Colon (tissue), 2 donors: Measurements from ENCODE around the gene CFAP65.

ENCODE experiments used
- FAIRE-seq: peaks from 2 replicates; lab custom pipeline; 2012; peaks lifted over from hg19 to GRCh38; lab: Jason Lieb, UNC
- donor health status: control.
- donor health status: control.

Gene CFAP65

DNA sequence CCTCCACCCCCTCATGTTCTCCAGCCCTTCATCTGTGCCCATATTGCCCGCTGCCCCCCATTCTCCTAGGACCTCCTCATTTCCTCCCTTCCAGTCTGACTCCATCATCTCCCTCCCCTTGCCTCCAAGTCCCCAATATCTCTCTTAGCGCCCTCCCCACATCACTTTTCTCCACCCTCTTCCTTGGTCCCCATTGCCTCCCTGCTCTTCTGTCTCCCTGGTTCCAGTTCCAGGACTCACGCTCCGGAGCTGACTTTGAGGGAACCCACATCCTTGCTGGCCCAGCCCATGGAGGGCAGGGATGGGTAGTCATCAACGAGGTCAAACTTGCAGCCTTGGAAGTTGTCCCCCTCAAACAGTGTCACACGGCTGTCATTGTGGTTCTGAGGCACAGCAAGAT lies 50.7 kb downstream of the CFAP65 start:
- FAIRE-seq: no peak

DNA sequence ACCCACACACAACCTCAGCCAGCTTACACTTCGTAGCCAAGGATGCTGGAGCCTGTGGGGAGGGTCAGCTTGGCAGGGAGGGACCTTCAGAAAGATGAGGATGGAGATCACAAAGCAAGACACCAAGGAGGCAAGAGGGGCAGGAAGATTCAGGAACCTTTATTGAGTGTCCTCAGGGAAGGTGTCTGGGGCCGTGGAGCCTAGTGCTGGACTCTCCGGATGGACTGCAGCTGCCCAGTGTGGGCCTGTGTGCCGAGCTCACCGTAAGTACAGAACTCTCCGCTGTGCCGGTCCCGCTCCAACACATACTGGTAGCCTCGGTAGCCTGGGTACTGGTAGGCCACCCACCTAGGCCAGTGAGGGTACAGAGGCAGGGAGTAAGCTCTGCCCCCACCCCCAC lies 51.3 kb downstream of the CFAP65 start:
- no peak for FAIRE-seq

- no peak for FAIRE-seq
Measured at GRCh38 chr2:218988650-218989049, 52.7 kb downstream of the CFAP65 start.

- no peak for FAIRE-seq
Measured at GRCh38 chr2:218988164-218988563, 53.2 kb downstream of the CFAP65 start.

- FAIRE-seq: no peak
Measured at GRCh38 chr2:218986148-218986761, 55.1 kb downstream of the CFAP65 start.

GRCh38 chr2:218985325-218986091 lies 55.8 kb downstream of the CFAP65 start:
- no peak for FAIRE-seq

GRCh38 chr2:218985021-218985324 lies 56.3 kb downstream of the CFAP65 start, which contains the start of gene FEV:
Gene FEV (minus strand): TSS chr2:218985184. CDS start chr2:218985075, 109 bp downstream.
- FAIRE-seq: no peak

- no peak for FAIRE-seq
Measured at GRCh38 chr2:218984239-218985020, 56.9 kb downstream of the CFAP65 start.

GRCh38 chr2:218983934-218984238 lies 57.4 kb downstream of the CFAP65 start:
- no peak for FAIRE-seq

DNA sequence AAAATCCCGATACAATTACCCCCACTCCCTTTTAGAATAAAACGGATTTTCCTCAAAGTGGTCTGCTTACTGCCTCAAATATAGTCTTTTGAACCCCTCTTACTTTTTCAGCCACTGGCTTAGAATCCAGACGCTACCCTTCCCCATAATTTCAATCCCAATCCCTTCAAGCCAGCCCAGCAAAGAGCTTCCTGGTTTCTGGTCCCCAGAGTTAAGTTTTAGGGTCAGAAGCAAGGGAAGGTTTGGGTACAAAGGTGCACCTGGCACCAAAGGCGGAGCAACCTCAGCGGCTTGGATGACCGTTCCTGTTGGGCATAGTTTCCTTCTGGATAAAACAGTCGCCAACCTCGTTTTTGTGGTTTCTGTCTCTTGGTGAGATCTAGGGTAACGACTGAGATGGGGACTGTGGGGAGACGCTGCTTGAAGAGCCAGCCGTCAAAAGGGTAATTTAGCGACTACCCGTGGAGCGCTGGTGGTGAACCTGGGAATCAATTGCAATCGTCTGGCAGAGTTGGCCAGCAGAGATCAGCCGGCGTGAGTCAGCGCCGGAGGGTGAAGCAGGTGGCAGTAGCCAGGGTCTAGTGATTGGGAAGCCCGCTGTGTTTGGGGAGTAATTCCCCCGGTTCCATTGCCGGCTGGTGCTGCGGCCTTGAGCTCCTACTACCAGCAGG lies 57.9 kb downstream of the CFAP65 start:
- no peak for FAIRE-seq

- no peak for FAIRE-seq
Measured at GRCh38 chr2:218982586-218983262, 58.6 kb downstream of the CFAP65 start.

DNA sequence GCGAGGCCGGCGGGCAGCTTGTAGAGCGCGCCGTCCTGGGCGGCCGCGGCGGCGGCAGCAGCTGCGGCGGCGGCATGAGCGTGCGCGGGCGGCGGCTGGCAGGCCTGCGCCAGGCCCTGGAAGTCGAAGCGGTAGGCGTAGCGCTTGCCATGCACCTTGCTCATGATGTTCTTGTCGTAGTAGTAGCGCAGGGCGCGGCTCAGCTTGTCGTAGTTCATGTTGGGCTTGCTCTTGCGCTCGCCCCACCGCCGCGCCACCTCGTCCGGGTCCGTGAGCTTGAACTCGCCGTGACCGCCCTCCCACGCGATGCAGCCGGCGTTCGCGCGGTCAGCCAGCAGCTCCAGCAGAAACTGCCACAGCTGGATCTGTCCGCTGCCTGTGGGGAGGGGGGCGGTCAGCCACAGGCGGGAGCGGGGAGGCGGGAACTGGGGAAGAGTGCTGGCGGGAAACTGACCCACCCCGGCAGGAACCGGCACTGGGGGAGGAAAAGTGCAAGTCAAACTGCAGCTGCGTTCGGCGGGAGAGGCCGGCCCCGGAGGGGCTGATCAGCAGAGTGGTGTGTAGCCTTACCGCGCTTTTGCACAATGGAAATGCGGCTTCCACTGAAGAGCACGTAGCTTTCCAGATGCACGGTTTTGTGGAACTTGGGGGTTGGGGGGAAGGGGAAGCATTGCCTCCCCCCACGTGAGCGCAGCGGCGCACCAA lies 59.3 kb downstream of the CFAP65 start:
- FAIRE-seq: no peak

- FAIRE-seq: no peak
Measured at GRCh38 chr2:218981390-218981880, 59.9 kb downstream of the CFAP65 start.

- FAIRE-seq: no peak
Measured at GRCh38 chr2:218980735-218981389, 60.5 kb downstream of the CFAP65 start.

GRCh38 chr2:218979846-218980734 lies 61.2 kb downstream of the CFAP65 start:
- no peak for FAIRE-seq

- FAIRE-seq: no peak
Measured at GRCh38 chr2:218975060-218975777, 66.1 kb downstream of the CFAP65 start.

- FAIRE-seq: no peak
Measured at GRCh38 chr2:218970894-218971293, 70.4 kb downstream of the CFAP65 start.

DNA sequence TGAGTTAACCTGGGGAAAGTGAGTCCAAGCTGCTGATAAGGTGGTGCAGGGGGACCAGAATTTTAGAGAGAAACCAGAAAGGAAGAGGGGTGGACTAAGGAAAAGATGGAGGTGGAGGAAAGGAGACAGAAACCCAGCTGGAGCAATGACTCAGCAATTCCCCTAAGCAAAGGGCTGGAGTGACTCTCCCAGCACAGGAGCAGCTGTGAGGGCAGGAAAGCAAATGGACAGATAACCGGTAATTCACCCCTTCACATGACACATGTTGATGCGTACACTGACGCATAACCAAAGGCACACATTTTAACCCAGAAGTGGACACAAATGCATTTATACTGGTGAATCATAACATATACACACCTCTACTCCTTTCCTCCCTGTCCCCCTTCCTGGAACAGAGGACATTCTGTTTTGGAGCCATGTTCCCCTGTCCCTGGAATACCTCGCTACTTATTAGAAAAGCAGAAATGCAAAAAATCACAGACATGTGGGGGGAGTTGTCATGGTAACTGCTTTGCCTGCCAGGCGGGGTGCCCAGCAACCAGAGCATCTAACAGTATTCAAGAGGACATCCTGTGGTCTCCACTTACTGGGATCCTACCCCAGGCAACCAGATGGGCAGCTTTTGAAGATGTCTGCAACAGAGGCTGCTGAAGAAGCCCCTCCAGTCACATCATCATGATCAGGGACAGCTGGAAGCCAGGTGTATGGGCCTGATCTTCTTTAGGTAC lies 77.1 kb downstream of the CFAP65 start:
- no peak for FAIRE-seq
